SU-DHL-6 (cell line): Measurements from ENCODE around the gene HEY2.

Experiments
- EZH2phosphoT487 ChIP-seq: fragments of 200-600 bp; sonication (generic), shearing (Covaris generic); conservative IDR thresholded peaks from 2 replicates; pipeline ENCODE4 v1.6.1; 2018; ENCODE audit warnings: mild to moderate bottlenecking, antibody characterized with exemption, low read length, moderate library complexity, mixed read lengths
- TF ChIP-seq, protein P1 (sequence below): fragments of 200-600 bp; sonication (generic); IDR thresholded peaks from one replicate; pipeline ENCODE4 v1.5.1; 2017; ENCODE audit warnings: antibody characterized with exemption, mild to moderate bottlenecking, low read length, moderate library complexity; ENCODE audit not compliant: insufficient read depth, poor library complexity, severe bottlenecking

DNA sequence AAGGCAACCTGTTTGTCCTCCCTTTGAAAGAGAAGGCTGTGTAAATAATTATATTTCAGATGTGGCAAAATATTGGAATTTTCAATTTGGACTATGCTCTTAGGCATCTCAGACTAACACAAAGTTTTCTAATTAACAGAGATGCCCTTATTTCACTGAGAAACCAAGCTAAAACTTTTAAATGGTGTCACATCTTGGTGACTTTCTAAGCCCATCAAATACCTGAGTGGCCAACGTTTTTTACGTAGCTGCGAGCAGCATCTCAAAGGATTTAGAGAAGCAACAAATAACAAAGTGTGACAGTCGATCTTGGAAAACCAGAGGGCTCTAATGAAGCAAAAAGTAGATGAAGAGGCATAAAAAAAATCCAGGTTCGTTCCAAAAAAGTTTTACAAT, 3.4 kb upstream of the HEY2 start:
- TF ChIP-seq, protein P1, sequence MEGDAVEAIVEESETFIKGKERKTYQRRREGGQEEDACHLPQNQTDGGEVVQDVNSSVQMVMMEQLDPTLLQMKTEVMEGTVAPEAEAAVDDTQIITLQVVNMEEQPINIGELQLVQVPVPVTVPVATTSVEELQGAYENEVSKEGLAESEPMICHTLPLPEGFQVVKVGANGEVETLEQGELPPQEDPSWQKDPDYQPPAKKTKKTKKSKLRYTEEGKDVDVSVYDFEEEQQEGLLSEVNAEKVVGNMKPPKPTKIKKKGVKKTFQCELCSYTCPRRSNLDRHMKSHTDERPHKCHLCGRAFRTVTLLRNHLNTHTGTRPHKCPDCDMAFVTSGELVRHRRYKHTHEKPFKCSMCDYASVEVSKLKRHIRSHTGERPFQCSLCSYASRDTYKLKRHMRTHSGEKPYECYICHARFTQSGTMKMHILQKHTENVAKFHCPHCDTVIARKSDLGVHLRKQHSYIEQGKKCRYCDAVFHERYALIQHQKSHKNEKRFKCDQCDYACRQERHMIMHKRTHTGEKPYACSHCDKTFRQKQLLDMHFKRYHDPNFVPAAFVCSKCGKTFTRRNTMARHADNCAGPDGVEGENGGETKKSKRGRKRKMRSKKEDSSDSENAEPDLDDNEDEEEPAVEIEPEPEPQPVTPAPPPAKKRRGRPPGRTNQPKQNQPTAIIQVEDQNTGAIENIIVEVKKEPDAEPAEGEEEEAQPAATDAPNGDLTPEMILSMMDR, result no peak
- TF ChIP-seq EZH2phosphoT487, result no peak
